PFSK-1 (cell line): Measurements from ENCODE around the gene OXLD1.

Experiments used
- FOXP2 ChIP-seq: optimal IDR thresholded peaks from 2 replicates; pipeline ENCODE3; 2011; ENCODE audit warnings: borderline replicate concordance, control low read depth, inconsistent platforms; ENCODE audit not compliant: insufficient read depth; ENCODE audit errors: extremely low read length, extremely low read depth
- POLR2AphosphoS5 ChIP-seq: IDR thresholded peaks from 2 replicates; pipeline ENCODE4 v1.6.1; 2012; ENCODE audit warnings: low read depth, mild to moderate bottlenecking, control low read depth, low read length, moderate library complexity
- SIN3A ChIP-seq: IDR thresholded peaks from 2 replicates; pipeline ENCODE4 v1.6.1; 2012; ENCODE audit warnings: mild to moderate bottlenecking, low read length, moderate library complexity, borderline replicate concordance; ENCODE audit not compliant: insufficient read depth
- TAF1 ChIP-seq: IDR thresholded peaks from 2 replicates; pipeline ENCODE4 v1.6.1; 2012; ENCODE audit warnings: low read length, control low read depth, borderline replicate concordance; ENCODE audit not compliant: insufficient read depth
- TF ChIP-seq, protein P1 (sequence below), 2 experiments: IDR thresholded peaks; 2 replicates each; pipeline versions ENCODE4 v1.6.1 to v1.8.0; 2011 to 2012; ENCODE audit warnings: low read depth in 2 of 2, low read length in 2 of 2, control low read depth in 1 of 2, inconsistent platforms in 1 of 2, mild to moderate bottlenecking in 1 of 2, moderate library complexity in 1 of 2; ENCODE audit not compliant: insufficient read depth in 1 of 2

OXLD1 gene

DNA sequence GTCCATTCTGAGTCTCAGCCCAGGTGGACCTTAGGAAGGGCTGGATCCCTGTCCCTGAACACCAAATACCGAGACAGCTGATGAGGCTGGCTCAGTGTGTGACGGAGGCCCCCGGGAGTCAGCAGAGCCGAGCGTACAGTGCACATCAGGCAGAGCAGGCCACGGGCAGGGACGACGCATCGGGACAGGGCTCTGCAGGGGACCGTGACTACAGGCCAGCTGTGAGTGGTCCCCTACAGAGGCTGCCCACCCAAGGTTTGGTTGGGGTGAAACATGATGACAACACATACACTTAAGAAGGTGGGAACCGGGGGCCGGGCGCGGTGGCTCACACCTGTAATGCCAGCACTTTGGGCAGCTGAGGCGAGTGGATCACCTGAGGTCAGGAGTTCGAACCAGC lies 6.5 kb upstream of the OXLD1 start:
- TF ChIP-seq, protein P1, sequence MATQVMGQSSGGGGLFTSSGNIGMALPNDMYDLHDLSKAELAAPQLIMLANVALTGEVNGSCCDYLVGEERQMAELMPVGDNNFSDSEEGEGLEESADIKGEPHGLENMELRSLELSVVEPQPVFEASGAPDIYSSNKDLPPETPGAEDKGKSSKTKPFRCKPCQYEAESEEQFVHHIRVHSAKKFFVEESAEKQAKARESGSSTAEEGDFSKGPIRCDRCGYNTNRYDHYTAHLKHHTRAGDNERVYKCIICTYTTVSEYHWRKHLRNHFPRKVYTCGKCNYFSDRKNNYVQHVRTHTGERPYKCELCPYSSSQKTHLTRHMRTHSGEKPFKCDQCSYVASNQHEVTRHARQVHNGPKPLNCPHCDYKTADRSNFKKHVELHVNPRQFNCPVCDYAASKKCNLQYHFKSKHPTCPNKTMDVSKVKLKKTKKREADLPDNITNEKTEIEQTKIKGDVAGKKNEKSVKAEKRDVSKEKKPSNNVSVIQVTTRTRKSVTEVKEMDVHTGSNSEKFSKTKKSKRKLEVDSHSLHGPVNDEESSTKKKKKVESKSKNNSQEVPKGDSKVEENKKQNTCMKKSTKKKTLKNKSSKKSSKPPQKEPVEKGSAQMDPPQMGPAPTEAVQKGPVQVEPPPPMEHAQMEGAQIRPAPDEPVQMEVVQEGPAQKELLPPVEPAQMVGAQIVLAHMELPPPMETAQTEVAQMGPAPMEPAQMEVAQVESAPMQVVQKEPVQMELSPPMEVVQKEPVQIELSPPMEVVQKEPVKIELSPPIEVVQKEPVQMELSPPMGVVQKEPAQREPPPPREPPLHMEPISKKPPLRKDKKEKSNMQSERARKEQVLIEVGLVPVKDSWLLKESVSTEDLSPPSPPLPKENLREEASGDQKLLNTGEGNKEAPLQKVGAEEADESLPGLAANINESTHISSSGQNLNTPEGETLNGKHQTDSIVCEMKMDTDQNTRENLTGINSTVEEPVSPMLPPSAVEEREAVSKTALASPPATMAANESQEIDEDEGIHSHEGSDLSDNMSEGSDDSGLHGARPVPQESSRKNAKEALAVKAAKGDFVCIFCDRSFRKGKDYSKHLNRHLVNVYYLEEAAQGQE (IDR thresholded peaks at IDR 0.05; ENCODE audit: insufficient read depth in 1 of 2, low read depth in 2 of 2, low read length in 2 of 2) = no peak
- TF ChIP-seq SIN3A (no peak), FOXP2 (no peak), POLR2AphosphoS5 (no peak), TAF1 (no peak)

DNA sequence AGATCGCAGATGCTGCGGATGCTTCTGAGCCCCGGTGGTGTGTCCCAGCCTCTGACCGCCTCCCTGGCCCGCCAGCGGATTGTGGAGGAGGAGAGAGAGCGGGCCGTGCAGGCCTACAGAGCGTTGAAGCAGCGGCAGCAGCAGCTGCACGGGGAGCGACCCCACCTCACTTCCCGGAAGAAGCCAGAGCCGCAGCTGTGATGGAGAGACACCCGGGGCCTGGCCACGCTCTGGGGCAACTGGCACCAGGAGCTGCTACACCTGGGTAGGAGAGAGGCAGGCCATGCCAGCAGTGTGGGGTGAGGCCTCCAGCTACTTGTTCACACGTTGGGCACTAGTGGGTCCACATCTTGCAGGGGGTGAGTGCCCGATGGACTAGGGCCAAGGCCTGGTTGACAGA lies 6.1 kb upstream of the OXLD1 start:
- no peak for TF ChIP-seq SIN3A
- TF ChIP-seq, protein P1 (IDR thresholded peaks at IDR 0.05; ENCODE audit: insufficient read depth in 1 of 2, low read depth in 2 of 2, low read length in 2 of 2) = no peak
- TF ChIP-seq TAF1 = no peak
- no peak for TF ChIP-seq FOXP2
- no peak for TF ChIP-seq POLR2AphosphoS5

DNA sequence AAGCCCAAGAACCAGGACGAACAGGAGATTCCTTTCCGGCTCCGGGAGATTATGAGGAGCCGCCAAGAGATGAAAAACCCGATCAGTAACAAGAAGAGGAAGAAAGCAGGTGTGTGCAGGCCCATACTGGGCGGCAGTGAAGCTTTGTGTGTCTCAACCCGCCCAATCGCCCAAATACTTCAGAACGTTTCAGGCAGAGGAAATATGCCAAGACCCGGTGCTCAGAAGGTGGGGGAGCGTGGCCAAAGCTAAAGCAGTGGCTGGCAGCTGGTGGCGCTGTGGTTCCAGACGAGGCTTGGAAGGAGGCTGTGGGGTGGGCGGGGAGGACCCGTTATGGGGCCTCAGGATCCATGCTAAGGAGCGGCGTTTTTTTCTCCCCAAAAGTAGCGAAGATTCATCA lies 1.3 kb upstream of the OXLD1 start:
- TF ChIP-seq, protein P1 (IDR thresholded peaks at IDR 0.05; ENCODE audit: insufficient read depth in 1 of 2, low read depth in 2 of 2, low read length in 2 of 2) = no peak

DNA sequence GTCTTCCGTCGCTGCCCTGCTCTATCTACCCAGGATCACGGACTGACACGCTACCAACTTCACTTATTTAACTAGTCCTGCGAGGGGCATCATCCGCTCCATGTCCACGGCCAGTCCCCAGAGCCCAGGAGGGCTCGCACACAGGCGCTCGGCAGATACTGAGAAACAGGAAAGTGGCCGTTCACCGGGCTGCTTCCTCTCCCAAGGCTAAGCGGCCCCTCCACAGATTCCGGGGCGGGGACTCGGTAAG lies 388 bp downstream of the OXLD1 start:
- TF ChIP-seq POLR2AphosphoS5 (no peak), SIN3A (no peak), FOXP2 (no peak), TAF1 (no peak)
- TF ChIP-seq, protein P1 (IDR thresholded peaks at IDR 0.05; ENCODE audit: insufficient read depth in 1 of 2, low read depth in 2 of 2, low read length in 2 of 2) = no peak

DNA sequence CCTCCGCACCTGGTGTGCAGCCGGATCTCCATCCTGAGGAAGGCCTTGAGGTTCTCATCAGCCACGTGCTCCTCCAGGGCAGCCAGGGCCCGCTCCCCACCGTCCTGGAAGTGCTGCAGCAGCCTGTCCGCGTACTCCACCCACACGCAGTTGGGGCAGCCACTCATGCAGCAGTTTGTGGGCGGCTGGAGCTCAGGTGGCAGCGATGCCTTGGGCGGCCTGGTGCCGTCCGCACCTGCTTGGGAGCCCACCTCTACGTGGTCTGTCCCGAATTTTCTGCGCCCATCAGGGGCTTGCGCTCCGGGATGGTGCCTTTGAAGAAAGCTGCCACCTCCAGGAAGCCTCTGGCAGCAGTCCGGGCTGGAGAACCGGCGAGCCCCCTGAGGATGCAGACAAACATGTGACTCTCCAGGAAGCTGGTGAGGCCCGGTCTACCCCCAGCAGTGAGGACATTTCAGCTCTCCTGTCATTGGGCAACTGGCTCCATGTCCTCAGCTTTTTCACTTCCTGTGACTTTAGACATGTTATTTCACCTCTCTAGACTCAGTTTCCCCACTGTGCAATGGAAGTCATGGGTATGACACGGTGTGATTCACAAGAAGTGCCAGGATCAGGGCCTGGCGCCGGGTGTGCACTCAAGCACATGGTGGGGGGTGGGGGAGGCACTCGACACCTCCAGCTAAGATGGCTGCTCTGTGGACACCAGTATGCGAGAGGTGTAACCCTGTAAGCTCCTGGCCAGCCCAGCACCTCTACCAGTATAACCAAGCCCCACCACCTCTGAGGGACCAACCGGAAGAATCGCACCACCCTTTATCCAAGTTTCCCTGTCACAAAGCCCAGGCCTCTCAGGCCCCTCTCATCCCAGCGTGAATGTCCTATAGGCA lies 957 bp downstream of the OXLD1 start:
- no peak for TF ChIP-seq SIN3A
- TF ChIP-seq TAF1 = peak; percentile 69; the same call in 1 of the 2 replicates
- 0 out of 2 replicates have a peak, but pooled peaks have one; percentile 34 for TF ChIP-seq POLR2AphosphoS5
